Fibroblast of lung (primary cell): ENCODE data around the gene SAXO1. TPM values are rescaled to one million over a fixed set of nuclear protein-coding genes. Genes with fewer than 3 reads are reported as not detected.
"Not testable (repeated sequence)": the region's sequence is repeated elsewhere in the genome, so short reads cannot be mapped to it uniquely, and the experiment has no call there.

ENCODE experiments used
- DNase-seq, 2 donors: peaks; one replicate each; pipeline versions ENCODE4 v3.0.0 to v3.0.0-alpha.2; 2010; ENCODE audit warnings: low read depth in 2 of 2
- H2AFZ ChIP-seq: 2 replicates; pipeline ENCODE4 v1.5.1; 2012; ENCODE audit warnings: low read length, control low read depth, inconsistent platforms
- H3K27ac ChIP-seq: 2 replicates; pipeline ENCODE4 v1.5.1; 2011; ENCODE audit warnings: low read length, control low read depth; ENCODE audit not compliant: insufficient read depth
- H3K27me3 ChIP-seq: 2 replicates; pipeline ENCODE4 v1.5.1; 2011; ENCODE audit warnings: mild to moderate bottlenecking, low read length; ENCODE audit not compliant: control insufficient read depth, insufficient read depth
- H3K36me3 ChIP-seq: 2 replicates; pipeline ENCODE4 v1.5.1; 2011; ENCODE audit warnings: low read length; ENCODE audit not compliant: control insufficient read depth, insufficient read depth
- H3K4me1 ChIP-seq: 2 replicates; pipeline ENCODE4 v1.5.1; 2011; ENCODE audit warnings: low read length; ENCODE audit not compliant: control insufficient read depth, insufficient read depth; ENCODE audit errors: extremely low read depth
- H3K4me2 ChIP-seq: 2 replicates; pipeline ENCODE4 v1.5.1; 2011; ENCODE audit warnings: low read length, control low read depth; ENCODE audit not compliant: insufficient read depth; ENCODE audit errors: extremely low read depth
- H3K4me3 ChIP-seq, 4 experiments: fragments of 200-600 bp in 1 of 4; sonication (generic) in 1 of 4; replicated peaks in 1 of 4; 2 replicates each; pipeline ENCODE4 v1.5.1; 2011 to 2016; ENCODE audit warnings: low read length in 4 of 4, low read depth in 3 of 4, mild to moderate bottlenecking in 3 of 4, control low read depth in 2 of 4, inconsistent platforms in 1 of 4, mixed read lengths in 1 of 4; ENCODE audit not compliant: insufficient read depth in 1 of 4; ENCODE audit errors: control extremely low read depth in 1 of 4
- H3K79me2 ChIP-seq: 2 replicates; pipeline ENCODE4 v1.5.1; 2012; ENCODE audit warnings: mild to moderate bottlenecking, low read length, inconsistent platforms; ENCODE audit not compliant: control insufficient read depth, insufficient read depth
- H3K9ac ChIP-seq: 2 replicates; pipeline ENCODE4 v1.5.1; 2011; ENCODE audit warnings: mild to moderate bottlenecking, low read length, control low read depth; ENCODE audit not compliant: insufficient read depth
- H3K9me3 ChIP-seq: 2 replicates; pipeline ENCODE4 v1.5.1; 2012; ENCODE audit warnings: low read depth, low read length; ENCODE audit not compliant: control insufficient read depth, insufficient read depth
- H4K20me1 ChIP-seq: 2 replicates; pipeline ENCODE4 v1.5.1; 2011; ENCODE audit warnings: low read length; ENCODE audit not compliant: control insufficient read depth, insufficient read depth; ENCODE audit errors: extremely low read depth
- EZH2 ChIP-seq: IDR thresholded peaks from 2 replicates; pipeline ENCODE4 v1.5.1; 2012; ENCODE audit warnings: low read length, control low read depth, mild to moderate bottlenecking; ENCODE audit errors: missing control alignments
- polyA plus RNA-seq, 2 donors: library from polyadenylated mRNA; depleted of rRNA in 1 of 2; stranded (reverse) in 1 of 2; unstranded in 1 of 2; fragments of >200 nt; gene quantifications; 2 replicates each; pipeline ENCODE4 v1.2.1, GENCODE V29; 2011 to 2012; ENCODE audit warnings: missing spikeins in 1 of 2
- total RNA-seq: library from RNA; depleted of rRNA; stranded (reverse); fragments of >200 nt; gene quantifications from 2 replicates; pipeline ENCODE4 v1.2.1, GENCODE V29; 2014
- TF ChIP-seq, protein P1 (sequence below), 2 donors: IDR thresholded peaks in 1 of 2; conservative IDR thresholded peaks in 1 of 2; 1 replicate in 1 of 2; 2 replicates in 1 of 2; pipeline ENCODE4 v1.5.1; 2011 to 2012; ENCODE audit warnings: low read length in 2 of 2, control low read depth in 1 of 2, inconsistent platforms in 1 of 2, low read depth in 1 of 2, mild to moderate bottlenecking in 1 of 2

The SAXO1 gene
- total and polyA plus RNA-seq, 2 donors (not counting 1 experiment from before 2014, with no cell fraction given): 0.01 to 0.17 TPM

- no peaks in the 10 kb centered on the region for H3K79me2 ChIP-seq
- H3K36me3 ChIP-seq: no peaks in the 10 kb centered on the region
- H3K9ac ChIP-seq: no peak overlapping the region
- peaks cover 3% of the 10 kb centered on the region for H3K27me3 ChIP-seq
- no peak overlapping the region for H3K27ac ChIP-seq
- H3K4me2 ChIP-seq: no peak overlapping the region
- H3K4me3 ChIP-seq: no peak overlapping the region
- H4K20me1 ChIP-seq: no peaks in the 10 kb centered on the region
- no peak overlapping the region for H2AFZ ChIP-seq
- H3K4me1 ChIP-seq: no peaks in the 10 kb centered on the region
- DNase-seq: no peak
- H3K9me3 ChIP-seq: no peaks in the 10 kb centered on the region
- TF ChIP-seq, protein P1, sequence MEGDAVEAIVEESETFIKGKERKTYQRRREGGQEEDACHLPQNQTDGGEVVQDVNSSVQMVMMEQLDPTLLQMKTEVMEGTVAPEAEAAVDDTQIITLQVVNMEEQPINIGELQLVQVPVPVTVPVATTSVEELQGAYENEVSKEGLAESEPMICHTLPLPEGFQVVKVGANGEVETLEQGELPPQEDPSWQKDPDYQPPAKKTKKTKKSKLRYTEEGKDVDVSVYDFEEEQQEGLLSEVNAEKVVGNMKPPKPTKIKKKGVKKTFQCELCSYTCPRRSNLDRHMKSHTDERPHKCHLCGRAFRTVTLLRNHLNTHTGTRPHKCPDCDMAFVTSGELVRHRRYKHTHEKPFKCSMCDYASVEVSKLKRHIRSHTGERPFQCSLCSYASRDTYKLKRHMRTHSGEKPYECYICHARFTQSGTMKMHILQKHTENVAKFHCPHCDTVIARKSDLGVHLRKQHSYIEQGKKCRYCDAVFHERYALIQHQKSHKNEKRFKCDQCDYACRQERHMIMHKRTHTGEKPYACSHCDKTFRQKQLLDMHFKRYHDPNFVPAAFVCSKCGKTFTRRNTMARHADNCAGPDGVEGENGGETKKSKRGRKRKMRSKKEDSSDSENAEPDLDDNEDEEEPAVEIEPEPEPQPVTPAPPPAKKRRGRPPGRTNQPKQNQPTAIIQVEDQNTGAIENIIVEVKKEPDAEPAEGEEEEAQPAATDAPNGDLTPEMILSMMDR (conservative IDR thresholded peaks at IDR 0.05 in 1 of 2, IDR thresholded peaks at IDR 0.05 in 1 of 2; ENCODE audit: low read depth in 1 of 2, low read length in 2 of 2): no peak
- TF ChIP-seq EZH2: no peak
Observed at GRCh38 chr9:18996211-18996610, 36.8 kb downstream of the SAXO1 start.

- H2AFZ ChIP-seq: no peak overlapping the region
- TF ChIP-seq EZH2: no peak
- TF ChIP-seq, protein P1 (conservative IDR thresholded peaks at IDR 0.05 in 1 of 2, IDR thresholded peaks at IDR 0.05 in 1 of 2; ENCODE audit: low read depth in 1 of 2, low read length in 2 of 2): no peak
- no peaks in the 10 kb centered on the region for H4K20me1 ChIP-seq
- H3K27me3 ChIP-seq: peaks cover 3% of the 10 kb centered on the region
- H3K4me1 ChIP-seq: no peaks in the 10 kb centered on the region
- H3K27ac ChIP-seq: no peak overlapping the region
- no peaks in the 10 kb centered on the region for H3K36me3 ChIP-seq
- no peak overlapping the region for H3K4me2 ChIP-seq
- no peaks in the 10 kb centered on the region for H3K9me3 ChIP-seq
- no peaks in the 10 kb centered on the region for H3K79me2 ChIP-seq
- H3K4me3 ChIP-seq: no peak overlapping the region
- DNase-seq: no peak
- H3K9ac ChIP-seq: no peak overlapping the region
Observed at GRCh38 chr9:18994263-18994916, 38.6 kb downstream of the SAXO1 start.

- H3K36me3 ChIP-seq, H3K4me2 ChIP-seq, H3K4me3 ChIP-seq, H4K20me1 ChIP-seq, H3K9me3 ChIP-seq, H3K79me2 ChIP-seq, H2AFZ ChIP-seq, H3K27me3 ChIP-seq, DNase-seq, H3K4me1 ChIP-seq, H3K9ac ChIP-seq, H3K27ac ChIP-seq: not testable (repeated sequence)
Observed at GRCh38 chr9:18991197-18991596, 41.8 kb downstream of the SAXO1 start.
